SK-N-SH (cell line): ENCODE data around the gene DENND6A.

Source experiments
- CTCF ChIP-seq: fragments of 200-600 bp; sonication (generic); IDR thresholded peaks from 2 replicates; pipeline ENCODE4 v1.6.1; 2017; ENCODE audit warnings: antibody characterized with exemption, mild to moderate bottlenecking, moderate library complexity
- EP300 ChIP-seq, 2 experiments: IDR thresholded peaks; 2 replicates each; pipeline versions ENCODE4 v1.4.0 to v1.6.1; 2012; ENCODE audit warnings: borderline replicate concordance in 1 of 2, low read depth in 1 of 2, low read length in 1 of 2
- POLR2AphosphoS5 ChIP-seq: IDR thresholded peaks from 2 replicates; pipeline ENCODE4 v1.6.1; 2012; ENCODE audit warnings: low read depth, low read length
- RAD21 ChIP-seq: IDR thresholded peaks from 2 replicates; pipeline ENCODE4 v1.6.1; 2012; ENCODE audit warnings: mild to moderate bottlenecking, low read length
- SMC3 ChIP-seq: IDR thresholded peaks from 2 replicates; pipeline ENCODE4 v1.6.1; 2012; ENCODE audit warnings: low read depth, low read length, improper control_type of control experiment

- TF ChIP-seq POLR2AphosphoS5 (no peak), CTCF (no peak), EP300 (IDR thresholded peaks at IDR 0.05; ENCODE audit: borderline replicate concordance in 1 of 2, low read depth in 1 of 2, low read length in 1 of 2) (no peak), RAD21 (no peak), SMC3 (no peak)
Observed at GRCh38 chr3:57594144-57594543, 98.7 kb downstream of the DENND6A start.
